Measurements from ENCODE around the gene OR51V1.

GRCh38 chr11:5246772-5247471 lies 46.4 kb upstream of the OR51V1 start:
- TF ChIP-seq HDAC1 (CRISPR knock-in tag; IDR thresholded peaks at IDR 0.05) (no peak), ZBTB21 (CRISPR knock-in tag; IDR thresholded peaks at IDR 0.05) (no peak), CTCF (CRISPR knock-in tag; IDR thresholded peaks at IDR 0.05) (no peak), EP300 (IDR thresholded peaks at IDR 0.05; ENCODE audit: low read depth in 2 of 2, low read length in 2 of 2) (no peak), EP300 (CRISPR knock-in tag; IDR thresholded peaks at IDR 0.05; ENCODE audit: borderline replicate concordance) (no peak), ZNF605 (CRISPR knock-in tag; IDR thresholded peaks at IDR 0.05) (no peak)
- TF ChIP-seq, protein P1, sequence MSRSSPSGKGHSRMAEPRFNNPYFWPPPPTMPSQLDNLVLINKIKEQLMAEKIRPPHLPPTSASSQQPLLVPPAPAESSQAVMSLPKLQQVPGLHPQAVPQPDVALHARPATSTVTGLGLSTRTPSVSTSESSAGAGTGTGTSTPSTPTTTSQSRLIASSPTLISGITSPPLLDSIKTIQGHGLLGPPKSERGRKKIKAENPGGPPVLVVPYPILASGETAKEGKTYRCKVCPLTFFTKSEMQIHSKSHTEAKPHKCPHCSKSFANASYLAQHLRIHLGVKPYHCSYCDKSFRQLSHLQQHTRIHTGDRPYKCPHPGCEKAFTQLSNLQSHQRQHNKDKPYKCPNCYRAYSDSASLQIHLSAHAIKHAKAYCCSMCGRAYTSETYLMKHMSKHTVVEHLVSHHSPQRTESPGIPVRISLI (CRISPR knock-in tag; IDR thresholded peaks at IDR 0.05; ENCODE audit: borderline replicate concordance): no peak
- TF ChIP-seq, protein P2, sequence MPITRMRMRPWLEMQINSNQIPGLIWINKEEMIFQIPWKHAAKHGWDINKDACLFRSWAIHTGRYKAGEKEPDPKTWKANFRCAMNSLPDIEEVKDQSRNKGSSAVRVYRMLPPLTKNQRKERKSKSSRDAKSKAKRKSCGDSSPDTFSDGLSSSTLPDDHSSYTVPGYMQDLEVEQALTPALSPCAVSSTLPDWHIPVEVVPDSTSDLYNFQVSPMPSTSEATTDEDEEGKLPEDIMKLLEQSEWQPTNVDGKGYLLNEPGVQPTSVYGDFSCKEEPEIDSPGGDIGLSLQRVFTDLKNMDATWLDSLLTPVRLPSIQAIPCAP (CRISPR knock-in tag; IDR thresholded peaks at IDR 0.05; ENCODE audit: low read depth): no peak
- TF ChIP-seq, protein P3, sequence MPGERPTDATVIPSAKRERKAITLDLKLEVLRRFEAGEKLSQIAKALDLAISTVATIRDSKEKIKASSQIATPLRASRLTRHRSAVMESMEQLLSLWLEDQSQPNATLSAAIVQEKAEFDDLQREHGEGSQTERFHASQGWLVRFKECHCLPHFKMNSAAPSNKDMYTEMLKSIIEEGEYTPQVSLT (CRISPR knock-in tag; IDR thresholded peaks at IDR 0.05; ENCODE audit: borderline replicate concordance, low read depth): no peak

Data from HepG2 (cell line).